MM.1S (cell line): ENCODE results near the gene GMPR.

Experiments
- EZH2 ChIP-seq: fragments of 300-600 bp; sonication (generic); optimal IDR thresholded peaks from 2 replicates; pipeline ENCODE3; 2017; ENCODE audit warnings: low read depth, mild to moderate bottlenecking, antibody characterized with exemption, low read length, mixed read lengths
- TF ChIP-seq, protein P1 (sequence below): fragments of 300-600 bp; sonication (generic); IDR thresholded peaks from 2 replicates; pipeline ENCODE4 v1.5.1; 2016; ENCODE audit warnings: antibody characterized with exemption, low read length, mixed read lengths

- TF ChIP-seq, protein P1, sequence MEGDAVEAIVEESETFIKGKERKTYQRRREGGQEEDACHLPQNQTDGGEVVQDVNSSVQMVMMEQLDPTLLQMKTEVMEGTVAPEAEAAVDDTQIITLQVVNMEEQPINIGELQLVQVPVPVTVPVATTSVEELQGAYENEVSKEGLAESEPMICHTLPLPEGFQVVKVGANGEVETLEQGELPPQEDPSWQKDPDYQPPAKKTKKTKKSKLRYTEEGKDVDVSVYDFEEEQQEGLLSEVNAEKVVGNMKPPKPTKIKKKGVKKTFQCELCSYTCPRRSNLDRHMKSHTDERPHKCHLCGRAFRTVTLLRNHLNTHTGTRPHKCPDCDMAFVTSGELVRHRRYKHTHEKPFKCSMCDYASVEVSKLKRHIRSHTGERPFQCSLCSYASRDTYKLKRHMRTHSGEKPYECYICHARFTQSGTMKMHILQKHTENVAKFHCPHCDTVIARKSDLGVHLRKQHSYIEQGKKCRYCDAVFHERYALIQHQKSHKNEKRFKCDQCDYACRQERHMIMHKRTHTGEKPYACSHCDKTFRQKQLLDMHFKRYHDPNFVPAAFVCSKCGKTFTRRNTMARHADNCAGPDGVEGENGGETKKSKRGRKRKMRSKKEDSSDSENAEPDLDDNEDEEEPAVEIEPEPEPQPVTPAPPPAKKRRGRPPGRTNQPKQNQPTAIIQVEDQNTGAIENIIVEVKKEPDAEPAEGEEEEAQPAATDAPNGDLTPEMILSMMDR: no peak
- no peak for TF ChIP-seq EZH2
These were observed 9.4 kb upstream of the GMPR start for GRCh38 chr6:16228709-16229665.
